ENCODE data around the gene FHAD1.
"Not testable (repeated sequence)": the region's sequence is repeated elsewhere in the genome, so short reads cannot be mapped to it uniquely, and the experiment has no call there.

DNA sequence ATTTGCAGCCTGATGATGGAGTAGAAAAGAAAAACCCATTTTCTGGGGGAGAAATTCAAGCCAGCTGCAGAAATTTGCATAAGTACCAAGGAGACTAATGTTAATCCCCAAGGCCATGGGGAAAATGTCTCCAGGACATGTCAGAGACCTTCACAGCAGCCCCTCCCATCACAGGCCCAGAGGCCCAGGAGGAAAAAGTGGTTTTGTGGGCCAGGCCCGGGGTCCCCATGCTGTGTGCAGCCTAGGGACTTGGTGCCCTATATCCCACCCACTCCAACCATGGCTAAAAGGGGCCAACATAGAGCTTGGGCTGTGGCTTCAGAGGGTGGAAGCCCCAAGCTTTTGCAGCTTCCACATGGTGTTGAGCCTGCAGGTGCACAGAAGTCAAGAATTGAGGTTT is 59.3 kb downstream of the FHAD1 start:
- TF ChIP-seq, protein P1, sequence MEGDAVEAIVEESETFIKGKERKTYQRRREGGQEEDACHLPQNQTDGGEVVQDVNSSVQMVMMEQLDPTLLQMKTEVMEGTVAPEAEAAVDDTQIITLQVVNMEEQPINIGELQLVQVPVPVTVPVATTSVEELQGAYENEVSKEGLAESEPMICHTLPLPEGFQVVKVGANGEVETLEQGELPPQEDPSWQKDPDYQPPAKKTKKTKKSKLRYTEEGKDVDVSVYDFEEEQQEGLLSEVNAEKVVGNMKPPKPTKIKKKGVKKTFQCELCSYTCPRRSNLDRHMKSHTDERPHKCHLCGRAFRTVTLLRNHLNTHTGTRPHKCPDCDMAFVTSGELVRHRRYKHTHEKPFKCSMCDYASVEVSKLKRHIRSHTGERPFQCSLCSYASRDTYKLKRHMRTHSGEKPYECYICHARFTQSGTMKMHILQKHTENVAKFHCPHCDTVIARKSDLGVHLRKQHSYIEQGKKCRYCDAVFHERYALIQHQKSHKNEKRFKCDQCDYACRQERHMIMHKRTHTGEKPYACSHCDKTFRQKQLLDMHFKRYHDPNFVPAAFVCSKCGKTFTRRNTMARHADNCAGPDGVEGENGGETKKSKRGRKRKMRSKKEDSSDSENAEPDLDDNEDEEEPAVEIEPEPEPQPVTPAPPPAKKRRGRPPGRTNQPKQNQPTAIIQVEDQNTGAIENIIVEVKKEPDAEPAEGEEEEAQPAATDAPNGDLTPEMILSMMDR (IDR thresholded peaks at IDR 0.05; ENCODE audit: low read length) = not testable (repeated sequence)
- TF ChIP-seq EZH2 (optimal IDR thresholded peaks at IDR 0.05; ENCODE audit: low read depth, low read length); EZH2phosphoT487 (IDR thresholded peaks at IDR 0.05; ENCODE audit: low read length): not testable (repeated sequence)

All from MM.1S (cell line).